GM18858 (cell line): ENCODE data around the gene FLOT2.
A peak's percentile ranks its signal among the peaks of the same experiment; 100 is the strongest.
"Not testable (repeated sequence)": the region's sequence is repeated elsewhere in the genome, so short reads cannot be mapped to it uniquely, and the experiment has no call there.

Source experiments
- ATAC-seq: cut with Tn5 transposase; IDR thresholded peaks from one replicate; pipeline ENCODE4 v1.9.1; 2021; ENCODE audit not compliant: unreplicated experiment

The FLOT2 gene

DNA sequence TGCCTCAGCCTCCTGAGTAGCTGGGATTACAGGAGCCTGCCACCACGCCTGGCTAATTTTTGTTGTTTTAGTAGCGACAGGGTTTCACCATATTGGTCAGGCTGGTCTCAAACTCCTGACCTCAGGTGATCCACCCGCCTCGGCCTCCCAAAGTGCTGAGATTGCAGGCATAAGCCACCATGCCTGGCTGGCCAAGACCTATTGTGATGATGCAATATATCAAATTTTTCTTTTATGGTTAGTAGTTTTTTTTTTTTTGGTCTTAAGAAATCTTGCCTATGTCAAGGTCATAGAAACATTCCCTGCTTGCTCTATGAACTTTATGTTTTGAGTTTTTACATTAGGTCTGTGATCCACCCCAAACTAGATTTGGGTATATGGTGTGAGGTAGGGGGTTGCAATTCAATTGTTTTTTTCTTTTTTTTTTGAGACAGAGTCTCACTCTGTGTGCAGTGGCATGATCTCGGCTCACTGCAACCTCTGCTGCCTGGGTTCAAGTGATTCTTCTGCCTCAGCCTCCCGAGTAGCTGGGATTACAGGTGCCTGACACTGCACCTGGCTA, 20.3 kb downstream of the FLOT2 start:
- not testable (repeated sequence) for ATAC-seq

DNA sequence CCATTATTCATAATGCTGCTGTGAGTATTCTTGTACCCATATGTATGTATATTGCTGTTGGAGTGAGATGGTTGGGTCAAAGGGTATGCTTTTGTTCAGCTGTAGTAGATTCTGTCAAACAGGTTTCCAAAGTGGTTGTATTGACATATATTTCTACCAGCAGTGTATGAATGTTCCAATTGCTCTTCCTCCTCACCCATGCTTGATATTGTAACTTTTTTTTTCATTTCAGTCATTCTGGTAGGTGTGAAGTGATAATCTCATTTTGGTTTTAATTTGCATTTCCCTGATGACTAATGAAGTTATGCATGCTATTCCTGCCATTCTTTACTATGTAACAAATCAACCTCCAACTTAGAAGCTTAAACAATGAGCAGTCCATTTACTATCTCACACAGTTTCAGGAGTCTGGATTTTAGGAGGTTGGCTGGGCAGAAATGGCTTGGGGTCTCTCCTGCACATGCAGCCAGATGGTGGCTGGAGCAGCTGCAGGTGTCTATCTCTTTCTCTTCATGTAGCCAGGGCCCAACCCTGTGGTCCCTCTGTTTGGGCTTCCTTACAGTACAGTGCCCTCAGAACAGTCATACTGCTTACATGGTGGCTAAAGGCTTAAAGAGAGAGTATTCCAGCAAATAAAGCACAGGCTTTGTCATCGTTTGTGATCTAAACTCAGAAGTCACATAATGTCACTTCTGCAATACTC, 21.5 kb downstream of the FLOT2 start:
- no peak for ATAC-seq

DNA sequence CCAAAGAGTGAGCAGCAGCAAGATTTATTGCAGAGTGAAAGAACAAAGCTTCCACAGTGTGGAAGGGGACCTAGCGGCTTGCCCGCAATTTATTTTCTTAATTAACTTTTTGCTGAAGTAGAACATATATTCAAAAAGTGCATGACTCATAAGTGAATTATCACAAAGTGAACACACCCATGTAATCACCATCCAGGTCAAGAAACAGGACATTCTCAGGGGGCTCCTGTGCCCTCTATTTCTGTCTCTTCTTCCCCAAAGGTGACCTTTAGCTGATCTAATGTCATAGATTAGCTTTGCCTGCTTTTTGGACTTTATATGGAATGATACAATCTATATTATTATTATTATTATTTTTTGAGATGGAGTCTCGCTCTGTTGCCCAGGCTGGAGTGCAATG, 22.8 kb downstream of the FLOT2 start:
- ATAC-seq, result no peak

DNA sequence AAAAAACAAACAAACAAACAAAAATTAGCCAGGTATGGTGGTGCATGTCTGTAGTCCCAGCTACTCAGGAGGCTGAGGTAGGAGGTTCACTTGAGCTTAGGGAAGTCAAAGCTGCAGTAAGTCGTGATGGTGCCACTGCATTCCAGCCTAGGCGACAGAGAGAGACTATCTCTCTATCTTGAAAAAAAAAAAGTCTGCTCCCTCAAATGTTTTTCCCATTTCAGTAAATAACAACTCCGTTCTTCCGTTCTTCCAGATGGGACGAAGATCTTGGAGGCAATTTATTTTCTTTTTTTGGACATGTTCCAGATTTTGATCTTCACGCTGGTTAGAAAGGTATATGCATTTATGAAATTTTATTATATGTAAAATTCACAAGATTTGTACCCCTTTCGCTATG, 23.7 kb downstream of the FLOT2 start:
- no peak for ATAC-seq

DNA sequence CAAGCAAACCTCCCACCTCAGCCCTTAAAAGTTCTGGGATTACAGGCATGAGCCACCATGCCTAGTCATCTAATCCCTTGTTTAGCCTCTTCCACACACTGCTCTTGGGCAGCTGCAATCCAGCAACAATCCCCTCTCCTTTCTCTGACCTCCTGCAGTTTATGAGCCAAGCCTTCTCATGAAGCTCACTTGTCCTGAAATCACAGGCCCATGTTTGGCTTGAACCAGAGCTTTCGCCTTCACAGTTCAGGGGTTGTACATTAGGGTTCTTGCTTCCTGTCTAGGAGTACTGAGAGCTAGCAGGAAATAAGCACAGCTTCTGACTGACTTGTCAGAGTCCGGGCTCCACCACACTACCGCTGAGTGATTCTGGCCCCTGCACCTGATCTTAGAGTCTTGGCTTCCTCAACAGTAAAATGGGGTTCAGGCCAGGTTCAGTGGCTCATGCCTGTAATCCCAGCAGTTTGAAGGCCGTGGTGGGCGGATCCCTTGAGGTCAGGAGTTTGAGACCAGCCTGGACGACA, 26.4 kb downstream of the FLOT2 start:
- ATAC-seq, result peak; percentile 88

DNA sequence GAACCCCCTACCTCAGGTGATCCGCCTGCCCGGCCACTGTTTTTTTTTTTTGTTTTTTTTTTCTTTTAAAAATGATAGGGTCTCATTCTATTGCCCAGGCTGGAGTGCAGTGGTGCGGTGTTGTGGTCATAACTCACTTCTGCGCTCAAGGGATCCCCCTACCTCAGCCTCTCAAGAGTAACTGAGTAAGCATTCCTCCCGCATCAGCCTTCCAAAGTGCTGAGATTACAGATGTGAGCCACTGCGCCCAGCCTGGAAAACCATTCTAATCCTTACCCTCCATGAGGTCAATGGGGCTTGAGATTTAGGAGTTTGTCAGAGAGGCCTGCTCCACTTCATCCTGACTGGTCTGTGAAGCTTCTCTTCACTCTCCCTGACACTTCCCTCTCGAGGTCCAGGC, 30.3 kb downstream of the FLOT2 start:
- ATAC-seq, result no peak

DNA sequence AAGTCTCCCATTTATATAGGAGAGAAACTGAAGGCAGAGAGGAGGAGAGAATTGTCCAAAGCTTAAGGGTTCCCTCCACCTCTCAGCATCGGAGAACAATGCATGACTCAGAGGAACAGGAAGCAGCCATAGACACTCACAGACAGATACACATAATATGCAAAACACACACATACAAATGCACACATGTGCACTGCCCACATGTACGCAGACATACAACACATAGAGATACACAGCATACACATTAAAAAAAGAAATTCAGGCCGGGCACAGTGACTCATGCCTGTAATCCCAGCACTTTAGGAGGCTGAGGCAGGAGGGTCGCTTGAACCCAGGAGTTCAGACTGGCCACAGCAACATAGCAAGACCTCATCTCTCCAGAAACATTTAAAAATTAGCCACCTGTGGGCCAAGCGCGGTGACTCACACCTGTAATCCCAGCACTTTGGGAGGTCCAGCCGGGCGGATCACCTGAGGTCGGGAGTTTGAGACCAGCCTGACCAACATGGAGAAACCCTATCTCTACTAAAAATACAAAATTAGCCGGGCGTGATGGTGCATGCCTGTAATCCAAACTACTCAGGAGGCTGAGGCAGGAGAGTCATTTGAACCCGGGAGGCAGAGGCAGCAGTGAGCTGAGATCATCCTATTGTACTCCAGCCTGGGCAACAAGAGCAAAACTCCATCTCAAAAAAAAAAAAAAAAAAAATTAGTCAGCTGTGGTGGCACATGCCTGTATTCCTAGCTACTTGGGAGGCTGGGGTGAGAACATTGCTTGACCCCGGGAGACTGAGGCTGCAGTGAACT, 31.4 kb downstream of the FLOT2 start:
- ATAC-seq, result no peak

DNA sequence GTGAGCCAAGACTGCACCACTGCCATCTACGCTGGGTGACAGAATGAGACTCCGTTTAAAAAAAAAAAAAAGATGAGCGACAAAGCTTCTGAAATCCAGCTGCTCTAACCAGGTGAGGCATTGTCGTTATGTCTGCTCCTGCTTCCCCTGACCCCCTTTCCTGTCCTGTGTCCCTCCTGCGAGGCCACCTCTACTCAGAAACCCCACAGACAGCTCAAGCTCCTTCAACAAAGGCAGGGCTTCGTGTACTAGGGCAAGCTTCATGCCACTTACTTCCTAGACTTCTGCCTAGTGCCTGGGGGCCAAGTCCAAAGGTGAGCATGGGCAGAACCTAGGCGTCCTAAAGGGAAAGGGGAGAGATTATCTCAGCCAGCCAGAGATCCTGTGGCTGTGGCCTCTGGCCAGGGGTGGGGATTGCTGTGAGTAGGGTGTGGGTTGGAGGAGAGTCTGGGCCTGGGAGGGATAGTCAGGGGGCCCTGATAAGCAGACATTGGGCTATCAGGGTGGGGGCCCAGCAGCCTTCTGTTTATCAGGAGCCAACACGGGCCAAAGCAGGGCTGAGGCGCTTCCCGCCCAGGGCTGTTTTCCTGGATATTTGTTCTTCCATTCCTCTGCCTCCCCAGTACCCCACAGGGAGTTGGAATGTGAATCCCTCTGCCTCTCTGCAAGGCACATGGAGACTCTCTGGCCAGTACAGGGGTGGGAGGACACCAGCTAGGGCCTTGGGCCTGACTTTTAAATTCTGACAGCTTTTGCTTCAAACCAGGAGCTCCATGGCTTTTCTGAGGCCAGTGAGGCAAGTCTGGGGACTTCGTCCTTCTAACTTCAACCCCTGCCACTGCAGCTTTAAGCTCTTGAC, 32.3 kb downstream of the FLOT2 start:
- ATAC-seq, result no peak

DNA sequence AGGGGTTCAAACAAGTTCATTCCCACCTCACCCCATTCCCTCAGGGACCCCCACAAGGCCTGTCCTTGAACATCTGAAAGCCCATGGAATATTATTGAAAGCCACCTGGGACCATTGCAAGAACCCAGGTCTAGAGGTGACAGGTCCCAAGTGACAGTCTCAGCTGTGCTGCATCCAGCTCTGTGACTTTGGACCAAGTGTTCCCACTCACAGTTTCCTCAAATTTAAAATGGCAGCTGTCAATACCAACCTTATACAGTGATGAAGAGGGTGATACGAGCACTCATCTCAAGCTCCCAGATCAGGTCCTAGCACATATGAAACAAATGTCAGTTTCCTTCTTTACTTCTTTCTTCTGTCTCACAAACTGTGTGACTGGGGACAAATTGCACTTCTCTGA, 33.6 kb downstream of the FLOT2 start:
- no peak for ATAC-seq

DNA sequence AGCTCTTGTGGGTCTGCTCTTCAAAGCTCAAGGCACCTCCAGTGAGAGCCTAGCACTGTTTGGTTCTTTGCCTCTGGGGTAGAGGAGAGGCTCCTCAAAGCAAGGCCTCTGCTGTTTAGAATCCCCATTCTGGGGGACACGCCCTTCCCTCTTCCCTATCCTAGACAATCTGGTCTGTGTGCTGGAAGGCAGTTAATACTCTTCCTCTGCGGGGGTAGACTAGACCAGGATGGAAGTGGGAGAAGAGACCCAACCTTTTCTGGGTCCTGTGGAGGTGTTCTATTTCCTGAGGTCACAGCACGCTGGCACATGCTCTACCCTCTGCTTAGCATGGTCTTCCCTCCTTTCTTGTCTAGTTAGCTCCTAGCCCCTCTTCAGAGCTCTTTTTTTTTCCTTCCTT, 35.0 kb downstream of the FLOT2 start:
- no peak for ATAC-seq

DNA sequence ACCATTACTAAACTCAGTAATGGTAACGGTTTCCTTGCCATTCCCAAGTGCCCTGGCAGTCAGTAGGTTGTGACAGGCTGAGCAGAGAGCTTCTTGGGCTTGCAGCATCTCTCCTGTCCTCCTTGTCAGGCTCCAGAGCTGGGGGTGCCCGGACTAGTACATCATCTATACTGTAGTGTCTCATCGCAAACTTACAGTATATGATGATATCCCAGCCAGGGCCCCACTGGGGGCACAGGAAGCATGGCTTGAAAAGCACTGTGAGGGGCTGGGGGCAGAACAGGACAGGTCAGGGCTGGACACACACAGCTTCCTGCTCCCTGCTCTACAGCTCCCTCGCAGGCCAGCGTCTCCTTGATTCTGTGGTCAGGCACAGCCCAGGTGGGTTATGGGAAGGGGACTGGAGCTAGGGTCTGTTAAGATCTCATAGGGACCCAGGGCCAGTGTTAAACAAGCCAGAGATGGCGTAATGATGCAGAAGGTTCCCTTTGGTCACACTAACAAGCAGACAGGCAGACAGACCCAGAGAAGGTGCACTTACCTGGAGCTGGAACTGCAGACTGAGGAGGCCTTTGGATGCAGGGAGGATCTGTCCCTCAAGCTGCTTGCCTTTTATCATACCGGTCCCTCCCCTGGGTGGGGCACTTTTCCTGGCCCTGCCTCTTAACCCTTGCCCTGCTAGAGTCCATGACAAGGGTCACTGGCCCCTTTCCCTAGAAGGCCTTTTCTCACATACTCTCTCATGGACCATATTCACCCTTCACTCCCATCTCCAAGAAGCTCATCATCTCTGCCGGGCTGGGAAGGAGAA, 35.9 kb downstream of the FLOT2 start:
- ATAC-seq, result no peak

DNA sequence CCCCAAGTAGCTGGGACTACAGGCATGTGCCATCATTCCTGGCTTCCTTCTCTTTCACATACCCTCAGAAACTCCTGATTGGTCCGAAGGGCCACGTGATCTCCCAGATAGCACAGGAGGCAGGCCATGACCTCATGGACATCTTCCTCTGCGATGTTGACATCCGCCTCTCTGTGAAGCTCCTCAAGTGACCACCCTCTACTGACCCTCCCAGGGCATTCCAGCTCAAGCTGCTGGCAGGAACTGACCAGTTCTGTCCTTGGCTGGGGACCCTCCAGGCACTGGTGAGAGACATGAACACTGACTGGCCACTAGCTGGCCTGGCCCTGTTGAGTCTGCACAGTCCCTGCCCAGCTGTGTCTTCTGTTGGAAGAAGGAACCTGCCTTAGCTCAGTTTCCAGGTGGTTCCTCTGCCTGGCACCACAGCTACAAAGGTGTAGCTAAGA, 37.1 kb downstream of the FLOT2 start:
- no peak for ATAC-seq

DNA sequence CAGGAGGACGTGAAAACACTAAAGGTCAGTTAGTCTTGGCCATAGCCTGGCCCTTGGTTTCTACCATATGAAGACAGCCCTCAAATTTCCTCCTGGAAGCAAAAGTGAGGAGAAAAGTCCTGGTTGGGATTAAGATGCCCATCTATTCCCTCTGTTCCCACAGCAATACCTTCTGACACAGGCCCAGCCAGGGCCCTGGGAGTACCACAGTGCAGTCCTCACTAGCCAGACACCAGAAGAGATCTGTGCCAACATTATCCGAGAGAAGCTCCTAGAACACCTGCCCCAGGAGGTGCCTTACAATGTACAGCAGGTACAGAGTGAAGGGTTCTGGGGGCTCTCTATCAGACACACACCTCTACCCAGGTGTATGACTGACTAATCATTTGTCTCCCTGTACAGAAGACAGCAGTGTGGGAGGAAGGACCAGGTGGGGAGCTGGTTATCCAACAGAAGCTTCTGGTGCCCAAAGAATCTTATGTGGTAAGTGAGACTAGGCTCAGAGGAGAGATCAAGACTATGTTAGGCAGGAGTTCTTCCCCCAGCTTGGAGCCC, 38.7 kb downstream of the FLOT2 start:
- no peak for ATAC-seq

DNA sequence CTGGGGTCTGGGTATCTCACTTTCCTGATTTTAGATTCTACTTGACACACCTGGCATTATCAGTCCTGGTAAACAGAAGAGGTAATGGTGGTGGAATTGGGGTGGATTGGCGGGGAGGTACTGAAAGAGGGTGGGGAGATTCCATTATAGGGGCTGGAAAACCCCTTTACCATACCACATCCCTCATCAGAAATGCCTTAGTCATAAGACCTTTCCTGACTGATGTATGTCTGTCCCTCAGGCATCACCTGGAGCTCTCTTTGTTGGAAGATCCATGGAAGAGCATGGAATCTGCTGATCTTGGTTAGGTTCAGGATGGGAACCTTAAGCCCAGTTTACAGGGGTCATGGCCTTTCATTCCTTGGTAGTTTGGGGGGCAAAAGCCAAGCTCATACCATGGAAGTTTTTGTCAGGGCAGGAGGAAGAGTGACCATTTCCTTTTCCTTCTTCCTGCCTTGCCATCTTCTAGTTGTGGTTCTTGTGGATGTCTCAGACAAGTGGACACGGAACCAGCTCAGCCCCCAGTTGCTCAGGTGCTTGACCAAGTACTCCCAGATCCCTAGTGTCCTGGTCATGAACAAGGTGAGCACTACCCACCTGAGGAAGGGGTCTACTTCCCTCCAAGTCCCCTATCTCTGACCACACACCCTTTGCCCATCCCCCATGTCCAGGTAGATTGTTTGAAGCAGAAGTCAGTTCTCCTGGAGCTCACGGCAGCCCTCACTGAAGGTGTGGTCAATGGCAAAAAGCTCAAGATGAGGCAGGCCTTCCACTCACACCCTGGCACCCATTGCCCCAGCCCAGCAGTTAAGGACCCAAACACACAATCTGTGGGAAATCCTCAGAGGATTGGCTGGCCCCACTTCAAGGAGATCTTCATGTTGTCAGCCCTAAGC, 39.4 kb downstream of the FLOT2 start:
- no peak for ATAC-seq

DNA sequence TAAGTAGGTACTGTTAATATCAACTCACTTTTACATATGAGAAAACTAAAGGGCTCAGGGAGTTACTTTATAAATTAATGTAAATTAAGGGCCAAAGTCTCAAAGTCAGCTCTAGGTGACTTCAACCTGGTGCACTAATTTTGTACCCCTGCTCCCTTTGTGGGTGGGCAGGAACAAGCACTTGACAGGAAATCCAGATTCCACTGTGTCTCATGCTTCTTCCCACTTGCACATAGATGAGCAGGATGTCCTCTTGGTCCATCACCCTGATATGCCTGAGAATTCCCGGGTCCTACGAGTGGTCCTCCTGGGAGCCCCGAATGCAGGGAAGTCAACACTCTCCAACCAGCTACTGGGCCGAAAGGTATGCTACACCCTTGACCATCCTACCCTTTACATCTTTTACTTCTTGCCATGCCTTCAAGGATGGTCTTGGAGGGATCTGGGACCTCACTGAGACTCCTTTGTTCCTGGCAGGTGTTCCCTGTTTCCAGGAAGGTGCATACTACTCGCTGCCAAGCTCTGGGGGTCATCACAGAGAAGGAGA, 41.4 kb downstream of the FLOT2 start:
- no peak for ATAC-seq

DNA sequence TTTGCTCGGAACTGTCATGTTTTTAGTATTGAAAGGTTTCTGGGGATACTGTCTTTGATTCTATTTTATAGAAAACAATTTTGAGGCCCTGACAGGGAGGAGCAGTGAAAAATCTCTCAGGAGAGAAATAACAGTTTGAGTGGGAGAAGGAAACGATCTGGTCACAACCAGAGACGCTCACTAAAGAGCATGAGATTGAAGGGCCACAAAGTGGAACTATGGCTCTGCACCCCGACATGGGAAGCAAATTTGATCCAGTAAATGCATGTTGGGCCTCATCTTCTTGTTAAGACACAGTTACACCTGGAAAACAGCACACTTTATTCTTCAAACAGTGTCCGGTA, 42.2 kb downstream of the FLOT2 start:
- ATAC-seq, result no peak

DNA sequence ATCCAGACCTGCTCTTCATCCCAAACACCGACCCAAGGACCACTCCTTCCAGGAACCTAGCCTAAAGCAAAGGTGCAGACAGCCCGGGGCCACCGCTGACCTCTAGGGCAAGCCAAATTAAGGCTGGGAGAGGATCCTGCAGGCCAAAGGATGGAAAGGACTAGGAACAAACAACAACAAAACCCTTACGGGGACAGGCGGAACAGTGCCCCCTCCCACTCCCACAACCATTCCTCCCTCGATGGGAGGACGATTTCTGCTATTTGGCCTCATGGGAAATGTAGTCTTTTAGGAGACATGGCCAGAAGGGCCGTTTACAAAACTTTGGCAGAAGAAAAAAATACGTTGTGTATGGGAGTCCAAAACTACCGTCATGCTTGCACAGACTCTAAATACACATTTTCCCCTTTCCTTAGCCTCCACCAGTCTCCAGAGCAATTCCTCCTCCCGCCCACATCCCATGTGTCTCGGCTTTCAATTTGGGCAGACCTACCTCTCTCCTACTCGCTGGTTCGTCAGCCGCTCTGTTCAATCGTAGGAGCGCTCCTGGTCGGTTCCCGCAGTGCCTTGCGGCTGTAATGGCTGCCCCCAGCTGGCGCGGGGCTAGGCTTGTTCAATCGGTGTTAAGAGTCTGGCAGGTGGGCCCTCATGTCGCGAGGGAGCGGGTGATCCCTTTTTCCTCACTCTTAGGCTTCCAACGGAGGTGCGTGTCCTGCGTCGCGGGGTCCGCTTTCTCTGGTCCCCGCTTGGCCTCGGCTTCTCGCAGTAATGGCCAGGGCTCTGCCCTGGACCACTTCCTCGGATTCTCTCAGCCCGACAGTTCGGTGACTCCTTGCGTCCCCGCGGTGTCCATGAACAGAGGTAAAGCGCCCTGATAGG, 42.8 kb downstream of the FLOT2 start, which contains the start of gene ERAL1:
Gene ERAL1 (plus strand): TSS at position 560 of the 879 bp plus-strand sequence. CDS start 19 bp downstream, at position 579.
- ATAC-seq, result peak; percentile 86

DNA sequence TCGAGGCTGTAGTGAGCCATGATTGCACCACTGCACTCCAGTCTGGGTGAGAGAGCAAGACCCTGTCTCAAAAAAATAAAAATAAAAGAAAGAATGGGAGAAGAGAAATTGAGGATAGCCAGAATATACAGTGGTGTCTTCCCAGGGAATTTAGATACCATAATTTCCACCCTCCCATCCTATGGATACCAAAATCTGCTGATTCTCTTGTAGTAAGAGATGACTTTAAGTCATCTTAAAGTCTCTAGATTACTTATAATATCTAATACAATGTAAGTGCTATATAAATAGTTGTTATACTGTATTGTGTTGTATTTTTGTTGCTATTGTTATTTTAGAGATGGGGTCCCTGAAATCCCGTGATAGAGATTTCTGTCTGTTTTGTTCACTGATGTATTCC, 44.2 kb downstream of the FLOT2 start:
- no peak for ATAC-seq
